Endothelial cell of umbilical vein (primary cell): ENCODE measurements around the gene CHTOP. TPM values are rescaled to one million over a fixed set of nuclear protein-coding genes. Genes with fewer than 3 reads are reported as not detected.

Experiments
- BruUV-seq: library from RNA; stranded (reverse); fragments of 400-500 nt; replicated peaks from 2 replicates; lab custom pipeline; 2021; lab: Mats Ljungman, UMichigan
- CTCF ChIA-PET: fragments of 300-600, 350-600 bp; sonication (Branson Sonifier 250); formaldehyde crosslinking; loops from one replicate; lab custom pipeline; 2021; ENCODE audit warnings: antibody characterized with exemption, inconsistent platforms; lab: Charles Lee
- POLR2A ChIA-PET: fragments of 300-600, 350-600 bp; sonication (Branson Sonifier 250); formaldehyde crosslinking; loops from one replicate; lab custom pipeline; 2021; ENCODE audit warnings: antibody characterized with exemption, inconsistent platforms; lab: Charles Lee
- DNase-seq: peaks from one replicate; pipeline ENCODE4 v3.0.0-alpha.2; 2011; ENCODE audit warnings: low read depth, low spot score
- FAIRE-seq: peaks from 2 replicates; lab custom pipeline; 2011; peaks lifted over from hg19 to GRCh38; lab: Jason Lieb, UNC
- H2AFZ ChIP-seq: 2 replicates; pipeline ENCODE4 v1.6.0; 2012; ENCODE audit warnings: low read depth, low read length, control low read depth, inconsistent platforms
- H3K27ac ChIP-seq: 2 replicates; pipeline ENCODE4 v1.5.1; 2011; ENCODE audit warnings: low read depth, mild to moderate bottlenecking, control low read depth, low read length, moderate library complexity; ENCODE audit not compliant: insufficient read depth
- H3K27me3 ChIP-seq, 2 experiments: 2 replicates each; pipeline versions ENCODE4 v1.6.0 to v1.6.1; 2011; ENCODE audit warnings: low read length in 2 of 2, mixed read lengths in 1 of 2; ENCODE audit not compliant: control insufficient read depth in 2 of 2, insufficient read depth in 2 of 2
- H3K36me3 ChIP-seq, 2 experiments: 2 replicates in 1 of 2; 3 replicates in 1 of 2; pipeline ENCODE4 v1.5.1; 2011; ENCODE audit warnings: low read length in 2 of 2, mild to moderate bottlenecking in 1 of 2, moderate library complexity in 1 of 2; ENCODE audit not compliant: control insufficient read depth in 2 of 2, insufficient read depth in 2 of 2; ENCODE audit errors: extremely low read depth in 1 of 2
- H3K4me1 ChIP-seq: 3 replicates; pipeline ENCODE4 v1.5.1; 2011; ENCODE audit warnings: mild to moderate bottlenecking, low read length; ENCODE audit not compliant: control insufficient read depth, insufficient read depth; ENCODE audit errors: extremely low read depth
- H3K4me2 ChIP-seq: 2 replicates; pipeline ENCODE4 v1.6.1; 2011; ENCODE audit warnings: low read length, control low read depth, mixed read lengths; ENCODE audit not compliant: insufficient read depth
- H3K4me3 ChIP-seq, 3 experiments: fragments of 200-600 bp in 1 of 3; sonication (generic), shearing (Covaris generic) in 1 of 3; replicated peaks in 1 of 3; 2 replicates each; pipeline ENCODE4 v1.5.1; 2011 to 2016; ENCODE audit warnings: control low read depth in 3 of 3, low read length in 3 of 3, mild to moderate bottlenecking in 2 of 3, inconsistent platforms in 1 of 3, low read depth in 1 of 3, moderate library complexity in 1 of 3; ENCODE audit not compliant: insufficient read depth in 1 of 3
- H3K79me2 ChIP-seq: 2 replicates; pipeline ENCODE4 v1.6.0; 2012; ENCODE audit warnings: low read length, inconsistent platforms; ENCODE audit not compliant: control insufficient read depth, insufficient read depth
- H3K9ac ChIP-seq: replicated peaks from 2 replicates; pipeline ENCODE3; 2011; ENCODE audit warnings: low read length, control low read depth; ENCODE audit not compliant: insufficient read depth; ENCODE audit errors: extremely low read depth
- H3K9me1 ChIP-seq: replicated peaks from 3 replicates; pipeline ENCODE4 v1.6.0; 2011; ENCODE audit warnings: mild to moderate bottlenecking, low read length; ENCODE audit not compliant: control insufficient read depth, insufficient read depth; ENCODE audit errors: extremely low read depth
- H3K9me3 ChIP-seq: replicated peaks from 2 replicates; pipeline ENCODE4 v1.5.1; 2012; ENCODE audit warnings: low read length, inconsistent platforms; ENCODE audit not compliant: control insufficient read depth, insufficient read depth
- H4K20me1 ChIP-seq: replicated peaks from 2 replicates; pipeline ENCODE3; 2011; ENCODE audit warnings: mild to moderate bottlenecking, low read length; ENCODE audit not compliant: control insufficient read depth, insufficient read depth; ENCODE audit errors: extremely low read depth
- CTCF ChIP-seq, 2 donors: IDR thresholded peaks; 1 replicate in 1 of 2; 2 replicates in 1 of 2; pipeline ENCODE4 v1.5.1; 2011; ENCODE audit warnings: low read length in 2 of 2, mild to moderate bottlenecking in 2 of 2, moderate library complexity in 2 of 2, control low read depth in 1 of 2, inconsistent platforms in 1 of 2, low read depth in 1 of 2; ENCODE audit not compliant: insufficient read depth in 1 of 2; ENCODE audit errors: extremely low read depth in 1 of 2
- EZH2 ChIP-seq: IDR thresholded peaks from 2 replicates; pipeline ENCODE4 v1.6.1; 2012; ENCODE audit warnings: borderline replicate concordance, low read depth, mild to moderate bottlenecking, moderate library complexity, low read length, inconsistent platforms; ENCODE audit not compliant: severe bottlenecking
- FOS ChIP-seq: IDR thresholded peaks from 2 replicates; pipeline ENCODE4 v1.6.1; 2011; ENCODE audit warnings: mild to moderate bottlenecking, low read length, moderate library complexity, borderline replicate concordance; ENCODE audit not compliant: insufficient read depth
- GATA2 ChIP-seq: IDR thresholded peaks from 2 replicates; pipeline ENCODE4 v1.7.0; 2011; ENCODE audit warnings: low read depth, mild to moderate bottlenecking, moderate library complexity, mixed read lengths, low read length; ENCODE audit not compliant: insufficient read length, insufficient read depth
- JUN ChIP-seq: IDR thresholded peaks from 2 replicates; pipeline ENCODE4 v1.6.1; 2011; ENCODE audit warnings: borderline replicate concordance, low read depth; ENCODE audit not compliant: insufficient read length, insufficient read depth
- MYC ChIP-seq: IDR thresholded peaks from one replicate; pipeline ENCODE4 v1.6.1; 2011; ENCODE audit warnings: mild to moderate bottlenecking, low read depth, low read length
- POLR2A ChIP-seq: IDR thresholded peaks from 2 replicates; pipeline ENCODE4 v1.6.1; 2012; ENCODE audit warnings: low read depth, mild to moderate bottlenecking, control low read depth, low read length
- POLR2AphosphoS5 ChIP-seq: IDR thresholded peaks from 2 replicates; pipeline ENCODE4 v1.6.1; 2012; ENCODE audit warnings: low read depth, mild to moderate bottlenecking, control low read depth, low read length, moderate library complexity; ENCODE audit not compliant: insufficient read depth
- dilution Hi-C: fragments of 300-500 bp; cut with MboI; formaldehyde crosslinking; loops from one replicate; pipeline ENCODE4 v1.15.0; 2019; ENCODE audit warnings: low sequenced_read_pairs; ENCODE audit not compliant: extremely low pct_ligation_motif_present
- intact Hi-C: fragments of 100-400 bp; cut with micrococcal nuclease; formaldehyde crosslinking; loops from one replicate; pipeline ENCODE4 v1.10.0; 2022
- polyA plus RNA-seq, 4 experiments: library from polyadenylated mRNA; depleted of rRNA in 3 of 4; stranded (reverse) in 3 of 4; unstranded in 1 of 4; fragments of >200 nt; gene quantifications; 2 replicates each; pipeline versions ENCODE4 v1.2.1 to v1.2.3, GENCODE V29; 2011 to 2012; ENCODE audit warnings: missing spikeins in 1 of 4
- total RNA-seq: library from RNA; stranded (reverse); gene quantifications from 2 replicates; pipeline ENCODE4 v1.2.3, GENCODE V29; 2021
- TF ChIP-seq, protein P1 (sequence below): IDR thresholded peaks from 2 replicates; pipeline ENCODE4 v1.6.1; 2011; ENCODE audit not compliant: insufficient read depth, insufficient read length

CHTOP gene
- total and polyA plus RNA-seq, 2 donors (not counting 3 experiments of a cell fraction or from before 2014, with no cell fraction given), result 62.0 to 74.4 TPM

DNA sequence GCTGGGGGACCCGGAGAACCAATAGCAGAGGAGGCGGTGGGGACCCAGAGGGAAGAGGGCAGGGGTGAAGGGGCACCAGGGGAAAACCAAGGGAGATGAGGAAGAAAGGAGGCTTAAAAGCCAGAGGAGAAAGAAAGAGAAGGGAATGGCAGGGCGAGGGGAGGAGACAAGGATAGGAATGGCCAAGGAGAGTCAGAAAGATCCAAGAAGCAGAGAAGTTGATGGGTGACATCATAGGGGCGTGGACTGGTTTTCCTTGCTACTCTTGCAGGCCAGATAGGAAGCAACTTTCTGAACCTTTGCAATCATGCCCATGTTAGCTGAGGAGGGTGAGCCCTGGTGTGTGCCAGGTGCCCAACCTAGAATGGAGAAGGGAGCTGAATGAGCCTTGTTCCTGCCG, 50.0 kb downstream of the CHTOP start:
- intact Hi-C loops, result no loop called here
- no TSS peak for BruUV-seq

DNA sequence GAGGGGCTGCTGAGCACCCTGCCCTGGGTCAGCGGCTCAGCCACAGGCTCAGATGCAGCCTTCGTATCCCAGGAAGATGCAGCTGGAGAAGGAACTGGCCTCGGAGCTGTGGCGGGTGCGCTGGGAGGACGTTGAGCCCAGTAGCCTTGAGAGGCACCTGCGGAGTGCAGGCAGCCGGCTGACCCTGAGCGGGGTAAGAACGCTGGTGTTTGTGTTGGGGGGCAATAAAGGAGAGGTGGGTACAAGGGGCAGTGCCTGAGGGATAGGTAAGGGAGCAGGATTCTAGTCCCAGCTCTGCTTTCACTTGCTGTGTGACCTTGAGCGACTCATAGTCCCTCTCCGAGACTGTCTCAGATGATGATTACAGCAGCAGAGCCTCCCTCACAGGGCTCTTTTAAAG, 51.0 kb downstream of the CHTOP start:
- BruUV-seq, result no TSS peak
- FAIRE-seq (no peak), DNase-seq (no peak)
- POLR2A ChIA-PET, result no interaction called here
- no peak for TF ChIP-seq JUN
- TF ChIP-seq, protein P1, sequence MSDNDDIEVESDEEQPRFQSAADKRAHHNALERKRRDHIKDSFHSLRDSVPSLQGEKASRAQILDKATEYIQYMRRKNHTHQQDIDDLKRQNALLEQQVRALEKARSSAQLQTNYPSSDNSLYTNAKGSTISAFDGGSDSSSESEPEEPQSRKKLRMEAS, result no peak
- no peak for TF ChIP-seq CTCF (IDR thresholded peaks at IDR 0.05; ENCODE audit: extremely low read depth in 1 of 2, insufficient read depth in 1 of 2, low read depth in 1 of 2, low read length in 2 of 2)
- no peak for TF ChIP-seq GATA2
- TF ChIP-seq MYC, result no peak
- no peak for TF ChIP-seq FOS
- no peak for TF ChIP-seq POLR2AphosphoS5
- no peak for TF ChIP-seq EZH2
- TF ChIP-seq POLR2A, result no peak
- intact Hi-C loops, result no loop called here
- Histone ChIP-seq H3K4me3 (no peak overlapping the region), H3K79me2 (no peaks in the 10 kb centered on the region), H2AFZ (no peak overlapping the region), H3K4me2 (no peak overlapping the region), H3K9ac (no peak overlapping the region), H3K9me1 (no peaks in the 10 kb centered on the region), H3K27me3 (peaks cover 0 to 4% of the 10 kb centered on the region in 2 experiments), H4K20me1 (no peaks in the 10 kb centered on the region), H3K36me3 (peaks cover 0 to 21% of the 10 kb centered on the region in 2 experiments), H3K4me1 (no peaks in the 10 kb centered on the region), H3K27ac (no peak overlapping the region), H3K9me3 (no peaks in the 10 kb centered on the region)
- dilution Hi-C loops, result no loop called here
- CTCF ChIA-PET, result no interaction called here

More for the DNA sequence above, 50.0 kb downstream of the CHTOP start:
- POLR2A ChIA-PET, result interaction anchor here (0.7 kb wide), 1 partner anchor 79 kb away, joined by 3 read pairs; no protein-coding TSS in a partner anchor
- no peaks in the 10 kb centered on the region for H3K9me3 ChIP-seq
- peaks cover 0 to 18% of the 10 kb centered on the region in 2 experiments for H3K36me3 ChIP-seq
- CTCF ChIA-PET, result no interaction called here
- H3K9me1 ChIP-seq, result no peaks in the 10 kb centered on the region
- H4K20me1 ChIP-seq, result no peaks in the 10 kb centered on the region
- H3K27me3 ChIP-seq, result peaks cover 4 to 5% of the 10 kb centered on the region in 2 experiments
- DNase-seq, result no peak
- no peak overlapping the region for H2AFZ ChIP-seq
- no peak overlapping the region for H3K4me2 ChIP-seq
- H3K4me1 ChIP-seq, result no peaks in the 10 kb centered on the region
- dilution Hi-C loops, result no loop called here
- no peak overlapping the region for H3K9ac ChIP-seq
- no peaks in the 10 kb centered on the region for H3K79me2 ChIP-seq
- no peak for TF ChIP-seq JUN
- TF ChIP-seq POLR2AphosphoS5, result no peak
- peak; percentile 64 for FAIRE-seq
- H3K4me3 ChIP-seq, result no peak overlapping the region
- no peak overlapping the region for H3K27ac ChIP-seq
